Lower leg skin (tissue), 3 donors: Measurements from ENCODE around the gene ATG16L2.

Experiments
- CTCF ChIP-seq, 3 donors: fragments of 450-650 bp; IDR thresholded peaks; one replicate each; pipeline ENCODE4 v1.5.1; 2016; ENCODE audit warnings: antibody characterized with exemption in 3 of 3, mild to moderate bottlenecking in 3 of 3, moderate library complexity in 2 of 3
- POLR2A ChIP-seq, 2 donors: fragments of 450-650 bp; IDR thresholded peaks; one replicate each; pipeline ENCODE4 v1.6.1; 2016 to 2017; ENCODE audit warnings: antibody characterized with exemption in 2 of 2, mild to moderate bottlenecking in 1 of 2, moderate library complexity in 1 of 2

- TF ChIP-seq POLR2A (IDR thresholded peaks at IDR 0.05) (no peak), CTCF (IDR thresholded peaks at IDR 0.05) (no peak)
Observed at GRCh38 chr11:72778535-72779494, 35.4 kb upstream of the ATG16L2 start.
